ENCODE measurements around the gene POU6F2. TPM values are rescaled to one million over a fixed set of nuclear protein-coding genes. Genes with fewer than 3 reads are reported as not detected.

The POU6F2 gene
- total RNA-seq, 1 experiment from 2014 or later: not detected

- DNase-seq (ENCODE audit: low spot score): no peak
- H3K27ac ChIP-seq (ENCODE audit: low read depth, low read length, poor library complexity, severe bottlenecking): no peak overlapping the region
- no peaks in the 10 kb centered on the region for H3K4me1 ChIP-seq (ENCODE audit: insufficient read depth, low read length, poor library complexity, severe bottlenecking)
- TF ChIP-seq CTCF (conservative IDR thresholded peaks at IDR 0.05; ENCODE audit: low read depth, low read length): no peak
- no peak for TF ChIP-seq EZH2 (IDR thresholded peaks at IDR 0.05; ENCODE audit: borderline replicate concordance, low read depth, low read length, poor library complexity, severe bottlenecking)
- peaks cover 6% of the 10 kb centered on the region for H3K27me3 ChIP-seq (replicated peaks; ENCODE audit: insufficient read depth, low read depth, low read length, poor library complexity)
- intact Hi-C loops (cut with micrococcal nuclease; ENCODE audit: unreplicated experiment): loop anchor here (5.0 kb wide), 2 partner anchors 65 to 585 kb away; no protein-coding TSS in a partner anchor
- no TSS peak for BruUV-seq (replicated peaks)
- H3K36me3 ChIP-seq (ENCODE audit: insufficient read depth, low read length, poor library complexity, severe bottlenecking): no peaks in the 10 kb centered on the region
- POLR2A ChIA-PET (ENCODE audit: low non-redundant PET): no interaction called here
- H3K4me3 ChIP-seq (ENCODE audit: low read depth, low read length, poor library complexity, severe bottlenecking): no peak overlapping the region
- no peaks in the 10 kb centered on the region for H3K9me3 ChIP-seq (ENCODE audit: low read depth, low read length, poor library complexity, severe bottlenecking)
- CTCF ChIA-PET: no interaction called here
These were observed 539.5 kb downstream of the POU6F2 start for GRCh38 chr7:39517240-39517639.

Other genes starting within 250 kb of the POU6F2 start
- 45.8 and 55.3 TPM in 2 replicates for gene VPS41, start 68.7 kb upstream of the POU6F2 start, total RNA-seq (2021)

Data from A673 (cell line).